SK-N-SH (cell line): ENCODE data around the gene TMEM191B.
"Not testable (repeated sequence)": the region's sequence is repeated elsewhere in the genome, so short reads cannot be mapped to it uniquely, and the experiment has no call there.

ENCODE experiments used
- EP300 ChIP-seq, 2 experiments: IDR thresholded peaks; 2 replicates each; pipeline versions ENCODE4 v1.4.0 to v1.6.1; 2012; ENCODE audit warnings: borderline replicate concordance in 1 of 2, low read depth in 1 of 2, low read length in 1 of 2
- EZH2phosphoT487 ChIP-seq: fragments of 200-600 bp; sonication (generic); IDR thresholded peaks from 2 replicates; pipeline ENCODE4 v1.6.1; 2017; ENCODE audit warnings: low read depth, mixed run types, mild to moderate bottlenecking, antibody characterized with exemption, moderate library complexity, borderline replicate concordance
- FOXM1 ChIP-seq: IDR thresholded peaks from 2 replicates; pipeline ENCODE4 v1.4.0; 2012; ENCODE audit warnings: low read depth, mild to moderate bottlenecking
- MXI1 ChIP-seq: IDR thresholded peaks from 2 replicates; pipeline ENCODE4 v1.6.1; 2012; ENCODE audit warnings: mild to moderate bottlenecking, low read depth, low read length, improper control_type of control experiment
- POLR2AphosphoS5 ChIP-seq: IDR thresholded peaks from 2 replicates; pipeline ENCODE4 v1.6.1; 2012; ENCODE audit warnings: low read depth, low read length
- RXRA ChIP-seq: IDR thresholded peaks from 2 replicates; pipeline ENCODE4 v1.4.0; 2012; ENCODE audit warnings: low read depth, mild to moderate bottlenecking, borderline replicate concordance
- YY1 ChIP-seq: IDR thresholded peaks from 2 replicates; pipeline ENCODE4 v1.4.0; 2012; ENCODE audit warnings: low read depth, mild to moderate bottlenecking
- TF ChIP-seq, protein P1 (sequence below): fragments of 200-600 bp; sonication (generic); IDR thresholded peaks from 2 replicates; pipeline ENCODE4 v1.6.1; 2017; ENCODE audit warnings: antibody characterized with exemption, mild to moderate bottlenecking, moderate library complexity

DNA sequence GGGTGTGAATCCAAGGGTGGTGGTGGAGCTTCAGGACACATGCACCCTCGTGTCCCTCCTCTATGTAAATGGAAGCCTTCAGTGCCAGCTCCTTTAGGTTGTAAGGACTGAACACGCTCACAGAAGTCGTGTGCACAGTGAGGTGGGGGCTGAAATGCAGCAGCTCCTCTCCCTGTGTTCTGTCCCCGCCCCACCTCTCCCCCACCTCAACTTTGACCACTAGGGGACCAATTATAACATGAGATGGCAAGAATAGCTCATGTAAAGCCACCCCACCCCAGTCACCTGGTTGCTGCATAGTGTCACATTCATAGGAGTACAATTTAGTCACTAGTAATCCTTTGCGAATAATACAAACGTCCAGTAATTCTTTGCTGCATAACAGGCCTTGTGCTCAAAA, 4.8 kb upstream of the TMEM191B start:
- TF ChIP-seq EP300 (IDR thresholded peaks at IDR 0.05; ENCODE audit: borderline replicate concordance in 1 of 2, low read depth in 1 of 2, low read length in 1 of 2); EZH2phosphoT487; MXI1; FOXM1; YY1; RXRA; POLR2AphosphoS5: not testable (repeated sequence)
- TF ChIP-seq, protein P1, sequence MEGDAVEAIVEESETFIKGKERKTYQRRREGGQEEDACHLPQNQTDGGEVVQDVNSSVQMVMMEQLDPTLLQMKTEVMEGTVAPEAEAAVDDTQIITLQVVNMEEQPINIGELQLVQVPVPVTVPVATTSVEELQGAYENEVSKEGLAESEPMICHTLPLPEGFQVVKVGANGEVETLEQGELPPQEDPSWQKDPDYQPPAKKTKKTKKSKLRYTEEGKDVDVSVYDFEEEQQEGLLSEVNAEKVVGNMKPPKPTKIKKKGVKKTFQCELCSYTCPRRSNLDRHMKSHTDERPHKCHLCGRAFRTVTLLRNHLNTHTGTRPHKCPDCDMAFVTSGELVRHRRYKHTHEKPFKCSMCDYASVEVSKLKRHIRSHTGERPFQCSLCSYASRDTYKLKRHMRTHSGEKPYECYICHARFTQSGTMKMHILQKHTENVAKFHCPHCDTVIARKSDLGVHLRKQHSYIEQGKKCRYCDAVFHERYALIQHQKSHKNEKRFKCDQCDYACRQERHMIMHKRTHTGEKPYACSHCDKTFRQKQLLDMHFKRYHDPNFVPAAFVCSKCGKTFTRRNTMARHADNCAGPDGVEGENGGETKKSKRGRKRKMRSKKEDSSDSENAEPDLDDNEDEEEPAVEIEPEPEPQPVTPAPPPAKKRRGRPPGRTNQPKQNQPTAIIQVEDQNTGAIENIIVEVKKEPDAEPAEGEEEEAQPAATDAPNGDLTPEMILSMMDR, result not testable (repeated sequence)
